Measurements from ENCODE around the gene RASA3.

RASA3 gene

GRCh38 chr13:114046431-114046975 is 85.9 kb downstream of the RASA3 start:
- H3K27me3 ChIP-seq (ENCODE audit: control insufficient read depth, insufficient read depth, low read length), result no peaks in the 10 kb centered on the region
- H3K4me3 ChIP-seq (ENCODE audit: low read depth, low read length), result no peak overlapping the region
- H3K9ac ChIP-seq (ENCODE audit: low read length), result no peak overlapping the region
- H3K4me1 ChIP-seq (ENCODE audit: control insufficient read depth, insufficient read depth, low read length), result no peaks in the 10 kb centered on the region; the same call in 1 of the 2 replicates
- no peak overlapping the region for H3K27ac ChIP-seq (ENCODE audit: low read depth, low read length)
- no peaks in the 10 kb centered on the region for H3K9me3 ChIP-seq (ENCODE audit: control insufficient read depth, insufficient read depth, low read depth, low read length)
- no peaks in the 10 kb centered on the region for H3K36me3 ChIP-seq (ENCODE audit: control insufficient read depth, insufficient read depth, low read length)

- Histone ChIP-seq H3K4me3 (ENCODE audit: low read depth, low read length) (no peak overlapping the region), H3K4me1 (ENCODE audit: control insufficient read depth, insufficient read depth, low read length) (no peaks in the 10 kb centered on the region; the same call in 1 of the 2 replicates), H3K27ac (ENCODE audit: low read depth, low read length) (no peak overlapping the region), H3K9ac (ENCODE audit: low read length) (no peak overlapping the region), H3K9me3 (ENCODE audit: control insufficient read depth, insufficient read depth, low read depth, low read length) (no peaks in the 10 kb centered on the region), H3K36me3 (ENCODE audit: control insufficient read depth, insufficient read depth, low read length) (peaks cover 2% of the 10 kb centered on the region), H3K27me3 (ENCODE audit: control insufficient read depth, insufficient read depth, low read length) (no peaks in the 10 kb centered on the region)
Measured at GRCh38 chr13:114045113-114045735, 87.2 kb downstream of the RASA3 start.

- no peak overlapping the region for H3K4me3 ChIP-seq (ENCODE audit: low read depth, low read length)
- no peaks in the 10 kb centered on the region for H3K9me3 ChIP-seq (ENCODE audit: control insufficient read depth, insufficient read depth, low read depth, low read length)
- H3K4me1 ChIP-seq (ENCODE audit: control insufficient read depth, insufficient read depth, low read length), result peaks cover 5% of the 10 kb centered on the region; the same call in 1 of the 2 replicates
- H3K27me3 ChIP-seq (ENCODE audit: control insufficient read depth, insufficient read depth, low read length), result no peaks in the 10 kb centered on the region
- H3K36me3 ChIP-seq (ENCODE audit: control insufficient read depth, insufficient read depth, low read length), result peaks cover 2% of the 10 kb centered on the region
- H3K27ac ChIP-seq (ENCODE audit: low read depth, low read length), result no peak overlapping the region
- no peak overlapping the region for H3K9ac ChIP-seq (ENCODE audit: low read length)
Measured at GRCh38 chr13:114044486-114044885, 87.9 kb downstream of the RASA3 start.

- no peak overlapping the region for H3K4me3 ChIP-seq (ENCODE audit: low read depth, low read length)
- H3K27ac ChIP-seq (ENCODE audit: low read depth, low read length), result no peak overlapping the region
- H3K36me3 ChIP-seq (ENCODE audit: control insufficient read depth, insufficient read depth, low read length), result peaks cover 2% of the 10 kb centered on the region
- no peaks in the 10 kb centered on the region for H3K27me3 ChIP-seq (ENCODE audit: control insufficient read depth, insufficient read depth, low read length)
- no peak overlapping the region for H3K9ac ChIP-seq (ENCODE audit: low read length)
- H3K9me3 ChIP-seq (ENCODE audit: control insufficient read depth, insufficient read depth, low read depth, low read length), result no peaks in the 10 kb centered on the region
- H3K4me1 ChIP-seq (ENCODE audit: control insufficient read depth, insufficient read depth, low read length), result peaks cover 5% of the 10 kb centered on the region; the same call in 1 of the 2 replicates
Measured at GRCh38 chr13:114043421-114044053, 88.9 kb downstream of the RASA3 start.

DNA sequence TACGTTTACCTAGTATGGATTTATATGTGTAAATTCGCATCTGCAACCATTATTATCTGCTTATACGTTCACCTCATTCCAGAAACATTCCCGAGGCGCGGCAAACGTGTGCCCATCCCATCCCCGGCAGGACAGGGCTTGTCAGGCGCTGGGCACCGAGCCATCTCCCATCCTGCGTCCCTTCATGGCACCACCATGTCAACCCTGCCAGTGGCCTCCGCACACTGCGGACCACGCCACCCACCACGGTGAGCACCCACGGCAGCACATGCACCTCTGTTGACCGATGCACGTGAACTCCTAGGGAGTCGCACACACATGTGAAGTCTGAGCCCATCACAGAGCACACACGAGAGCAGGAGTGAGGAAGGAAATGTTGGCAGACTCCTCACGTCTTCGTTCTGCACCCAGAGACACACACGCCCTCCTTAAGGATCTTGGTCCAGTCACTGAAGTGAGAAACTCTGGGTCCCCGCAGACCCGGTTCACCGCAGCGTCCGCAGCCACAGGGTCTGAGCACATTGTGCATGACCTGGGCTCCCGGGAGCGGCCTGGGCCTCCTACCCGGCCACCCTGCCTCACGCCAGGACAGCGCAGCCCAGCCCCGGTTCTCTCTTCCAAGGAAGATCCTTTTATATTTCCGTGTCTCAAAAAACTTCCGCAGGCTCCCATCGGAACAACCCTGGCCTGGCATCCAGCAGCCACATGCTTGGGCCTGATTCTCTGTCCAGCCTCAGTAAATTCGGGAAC is 90.2 kb downstream of the RASA3 start:
- Histone ChIP-seq H3K4me1 (ENCODE audit: control insufficient read depth, insufficient read depth, low read length) (peaks cover 5% of the 10 kb centered on the region; the same call in 1 of the 2 replicates), H3K36me3 (ENCODE audit: control insufficient read depth, insufficient read depth, low read length) (peaks cover 2% of the 10 kb centered on the region), H3K9ac (ENCODE audit: low read length) (no peak overlapping the region)

DNA sequence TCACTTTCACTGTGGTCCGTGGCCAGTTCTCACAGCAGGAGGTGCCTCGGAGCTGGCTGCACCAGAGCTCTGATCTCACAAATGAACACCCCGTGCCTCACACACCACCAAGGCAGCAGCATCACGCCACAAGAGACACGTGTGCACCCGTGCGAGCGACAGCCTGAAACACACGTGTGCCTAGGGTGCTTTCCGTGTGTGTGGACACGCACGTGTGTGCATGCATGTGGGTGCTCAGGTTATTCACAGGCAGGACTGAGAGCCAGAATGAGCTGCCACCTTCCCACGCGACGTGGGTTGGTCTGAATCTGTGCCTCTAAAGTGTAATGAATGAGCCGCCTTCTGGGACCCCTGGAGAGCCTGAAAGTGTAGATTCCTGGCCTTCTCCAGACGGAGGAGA is 90.9 kb downstream of the RASA3 start:
- no peaks in the 10 kb centered on the region for H3K27me3 ChIP-seq (ENCODE audit: control insufficient read depth, insufficient read depth, low read length)
- H3K27ac ChIP-seq (ENCODE audit: low read depth, low read length), result no peak overlapping the region

More for the DNA sequence above, 90.2 kb downstream of the RASA3 start:
- Histone ChIP-seq H3K4me3 (ENCODE audit: low read depth, low read length) (no peak overlapping the region), H3K27ac (ENCODE audit: low read depth, low read length) (no peak overlapping the region), H3K27me3 (ENCODE audit: control insufficient read depth, insufficient read depth, low read length) (no peaks in the 10 kb centered on the region), H3K9me3 (ENCODE audit: control insufficient read depth, insufficient read depth, low read depth, low read length) (no peaks in the 10 kb centered on the region)

DNA sequence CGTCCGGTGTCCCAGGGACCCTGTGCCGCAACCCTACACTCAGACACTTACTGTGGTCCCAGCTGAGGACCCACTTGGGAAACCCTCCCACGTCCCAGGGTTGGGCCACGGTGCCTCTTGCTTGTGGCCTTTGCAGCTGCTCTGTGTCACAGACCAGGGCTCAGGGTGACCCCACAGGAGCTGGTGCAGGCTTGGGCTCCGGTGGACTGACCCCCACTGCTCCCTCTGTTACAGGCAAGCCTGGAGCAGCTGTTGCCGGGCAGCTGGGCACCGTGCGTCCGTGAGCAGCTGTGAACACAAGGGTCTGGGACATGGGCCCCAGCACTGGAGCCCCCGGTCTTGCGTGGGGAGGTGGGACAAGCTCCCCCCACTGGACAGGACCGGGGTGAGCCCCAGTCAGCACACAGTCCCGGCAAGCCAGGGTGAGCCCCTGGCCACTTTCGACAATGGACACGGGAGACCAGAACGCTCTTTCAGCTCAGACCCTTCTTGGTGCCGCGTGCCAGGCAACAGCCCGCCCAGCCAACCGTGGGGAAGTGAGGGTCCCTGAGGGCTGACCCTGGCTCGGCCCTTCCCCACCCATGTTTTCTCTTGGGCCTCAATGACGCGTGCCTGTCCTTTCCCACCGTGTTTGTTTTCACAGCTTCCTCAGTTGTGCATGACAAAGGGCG is 92.8 kb downstream of the RASA3 start:
- H3K27me3 ChIP-seq (ENCODE audit: control insufficient read depth, insufficient read depth, low read length), result no peaks in the 10 kb centered on the region
- peaks cover 15% of the 10 kb centered on the region for H3K4me1 ChIP-seq (ENCODE audit: control insufficient read depth, insufficient read depth, low read length)
- no peaks in the 10 kb centered on the region for H3K9me3 ChIP-seq (ENCODE audit: control insufficient read depth, insufficient read depth, low read depth, low read length)
- peaks cover 2% of the 10 kb centered on the region for H3K36me3 ChIP-seq (ENCODE audit: control insufficient read depth, insufficient read depth, low read length)
- no peak overlapping the region for H3K9ac ChIP-seq (ENCODE audit: low read length)
- no peak overlapping the region for H3K27ac ChIP-seq (ENCODE audit: low read depth, low read length)
- no peak overlapping the region for H3K4me3 ChIP-seq (ENCODE audit: low read depth, low read length)

More for the DNA sequence above, 90.9 kb downstream of the RASA3 start:
- Histone ChIP-seq H3K4me1 (ENCODE audit: control insufficient read depth, insufficient read depth, low read length) (peaks cover 5% of the 10 kb centered on the region; the same call in 1 of the 2 replicates), H3K4me3 (ENCODE audit: low read depth, low read length) (no peak overlapping the region), H3K36me3 (ENCODE audit: control insufficient read depth, insufficient read depth, low read length) (peaks cover 2% of the 10 kb centered on the region), H3K9ac (ENCODE audit: low read length) (no peak overlapping the region), H3K9me3 (ENCODE audit: control insufficient read depth, insufficient read depth, low read depth, low read length) (no peaks in the 10 kb centered on the region)

DNA sequence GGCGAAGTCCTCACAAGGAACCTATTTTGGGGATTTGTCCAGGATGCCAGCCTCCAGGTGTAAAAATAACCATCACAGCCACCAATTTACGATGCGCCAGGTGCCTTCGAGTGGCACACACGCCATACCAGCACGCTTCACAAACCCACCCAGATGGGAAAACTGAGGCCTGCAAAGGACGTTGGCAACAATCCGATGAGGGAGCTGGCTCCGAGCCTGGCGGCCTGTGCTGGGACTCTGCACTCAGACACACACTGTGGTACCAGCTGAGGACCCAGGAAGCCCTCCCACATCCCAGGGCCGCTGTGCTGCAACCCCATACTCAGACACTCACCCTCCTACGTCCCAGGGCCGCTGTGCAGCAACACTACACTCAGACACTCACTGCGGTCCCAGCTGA is 93.5 kb downstream of the RASA3 start:
- Histone ChIP-seq H3K36me3 (ENCODE audit: control insufficient read depth, insufficient read depth, low read length) (peaks cover 2% of the 10 kb centered on the region), H3K4me1 (ENCODE audit: control insufficient read depth, insufficient read depth, low read length) (peaks cover 15% of the 10 kb centered on the region), H3K27ac (ENCODE audit: low read depth, low read length) (no peak overlapping the region), H3K4me3 (ENCODE audit: low read depth, low read length) (no peak overlapping the region), H3K9me3 (ENCODE audit: control insufficient read depth, insufficient read depth, low read depth, low read length) (no peaks in the 10 kb centered on the region), H3K9ac (ENCODE audit: low read length) (no peak overlapping the region), H3K27me3 (ENCODE audit: control insufficient read depth, insufficient read depth, low read length) (no peaks in the 10 kb centered on the region)

DNA sequence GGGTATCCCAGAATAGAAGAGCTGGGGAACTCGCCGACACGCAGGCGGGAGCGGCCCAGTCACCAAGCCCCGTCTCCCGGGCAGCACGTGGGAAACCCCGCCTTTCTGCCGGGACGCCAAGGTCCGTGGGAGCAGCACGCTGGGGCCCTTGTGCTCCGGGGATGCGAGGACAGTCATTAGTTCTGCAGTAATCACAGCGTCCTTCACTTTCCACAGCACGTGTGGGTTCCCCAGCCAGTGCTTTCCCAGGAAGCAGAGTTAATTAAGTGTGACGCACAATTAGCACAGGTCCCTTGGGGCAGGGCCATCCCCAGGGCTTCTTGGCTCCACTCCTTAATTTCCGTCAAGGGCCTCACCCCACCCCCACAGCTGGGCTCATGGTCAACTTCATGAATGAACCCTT is 94.2 kb downstream of the RASA3 start:
- Histone ChIP-seq H3K4me1 (ENCODE audit: control insufficient read depth, insufficient read depth, low read length) (peaks cover 15% of the 10 kb centered on the region), H3K4me3 (ENCODE audit: low read depth, low read length) (no peak overlapping the region), H3K9me3 (ENCODE audit: control insufficient read depth, insufficient read depth, low read depth, low read length) (no peaks in the 10 kb centered on the region), H3K27ac (ENCODE audit: low read depth, low read length) (no peak overlapping the region), H3K27me3 (ENCODE audit: control insufficient read depth, insufficient read depth, low read length) (no peaks in the 10 kb centered on the region), H3K9ac (ENCODE audit: low read length) (no peak overlapping the region), H3K36me3 (ENCODE audit: control insufficient read depth, insufficient read depth, low read length) (peaks cover 2% of the 10 kb centered on the region)

DNA sequence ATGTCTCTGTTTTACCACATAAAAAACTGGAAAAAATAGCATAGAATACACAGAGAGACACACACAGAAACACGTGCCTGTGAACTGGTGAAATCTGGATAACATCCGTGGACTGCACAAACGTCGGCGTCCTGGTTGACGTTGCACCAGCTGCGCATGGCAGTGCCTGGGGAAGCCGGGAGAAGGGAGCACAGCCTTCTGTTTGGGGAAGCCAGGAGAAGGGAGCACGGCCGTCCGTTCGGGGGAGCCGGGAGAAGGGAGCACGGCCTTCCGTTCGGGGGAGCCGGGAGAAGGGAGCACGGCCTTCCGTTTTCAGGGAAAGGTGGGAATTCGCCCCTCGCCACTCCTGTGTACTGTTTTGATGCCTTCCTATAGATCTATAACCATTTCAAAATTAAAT is 94.7 kb downstream of the RASA3 start:
- Histone ChIP-seq H3K9me3 (ENCODE audit: control insufficient read depth, insufficient read depth, low read depth, low read length) (no peaks in the 10 kb centered on the region), H3K4me3 (ENCODE audit: low read depth, low read length) (no peak overlapping the region), H3K27me3 (ENCODE audit: control insufficient read depth, insufficient read depth, low read length) (no peaks in the 10 kb centered on the region), H3K9ac (ENCODE audit: low read length) (no peak overlapping the region), H3K27ac (ENCODE audit: low read depth, low read length) (no peak overlapping the region), H3K36me3 (ENCODE audit: control insufficient read depth, insufficient read depth, low read length) (peaks cover 2% of the 10 kb centered on the region), H3K4me1 (ENCODE audit: control insufficient read depth, insufficient read depth, low read length) (peaks cover 15% of the 10 kb centered on the region)
